Endothelial cell of hepatic sinusoid (primary cell): Measurements from ENCODE around the gene SEC24B.

ENCODE experiments used
- in situ Hi-C: cut with HindIII; loops from 2 replicates; pipeline ENCODE4 v1.10.0; 2017; ENCODE audit warnings: low sequenced_read_pairs

Gene SEC24B

DNA sequence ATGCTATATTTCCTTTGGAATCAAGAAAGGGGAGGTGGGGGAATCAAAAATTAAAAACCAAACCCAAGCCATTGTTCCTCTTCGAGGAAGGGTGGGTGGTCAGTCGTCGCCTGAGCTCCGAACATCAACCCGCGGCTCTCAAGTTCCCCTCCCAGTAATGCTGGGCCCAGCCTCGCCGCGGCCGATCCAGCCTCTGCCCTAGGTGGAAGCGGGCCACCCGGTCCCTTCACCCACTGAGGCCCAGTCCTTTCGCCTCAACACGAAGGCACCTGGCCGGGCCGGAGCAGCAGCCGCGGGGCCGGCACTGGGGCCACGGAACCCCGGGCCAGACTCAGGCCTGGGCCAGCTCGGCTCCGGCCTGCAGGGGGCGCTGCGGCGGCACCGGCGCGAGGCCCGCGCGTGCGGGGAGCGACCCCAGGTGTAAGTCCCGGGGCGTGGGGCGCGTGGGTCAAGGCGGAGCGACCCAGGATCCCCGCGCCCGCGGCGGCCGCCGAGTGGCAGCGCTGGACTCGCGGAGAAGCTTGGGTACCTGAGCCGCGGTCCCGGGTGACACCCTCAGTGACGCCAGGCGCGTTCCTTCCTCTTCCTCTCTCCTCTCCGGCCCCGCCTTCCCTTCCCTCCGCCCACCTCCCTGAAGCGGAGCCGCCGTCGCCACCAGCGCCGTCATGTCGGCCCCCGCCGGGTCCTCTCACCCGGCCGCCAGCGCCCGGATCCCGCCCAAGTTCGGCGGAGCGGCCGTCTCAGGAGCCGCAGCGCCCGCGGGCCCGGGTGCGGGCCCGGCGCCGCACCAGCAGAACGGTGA is at the start of gene SEC24B:
SEC24B (plus strand) TSS at position 611 of the 802 bp plus-strand sequence; CDS start at position 666, 55 bp downstream.
- in situ Hi-C loops, result loop anchor here (5.0 kb wide), 2 partner anchors 79 to 379 kb away; no protein-coding TSS in a partner anchor

DNA sequence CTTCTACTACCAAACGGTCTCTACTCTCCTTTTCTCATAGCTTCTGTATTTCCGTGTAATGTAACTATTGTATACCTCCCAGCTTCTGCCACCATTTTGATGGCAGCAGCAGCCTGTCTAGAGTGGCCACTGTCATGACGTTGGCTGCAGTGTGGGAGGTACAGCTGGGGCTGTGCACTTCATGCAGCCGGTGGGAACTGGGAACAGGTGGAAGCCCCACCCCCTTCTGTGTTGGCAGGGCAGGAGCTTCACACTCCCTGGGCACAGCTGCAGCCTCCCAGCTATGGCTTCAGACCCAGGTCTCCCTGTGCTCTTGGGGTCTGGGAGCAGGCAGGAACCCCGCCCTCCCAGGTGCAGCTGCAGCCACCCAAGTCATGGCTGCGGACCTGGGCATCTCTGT is 49.8 kb upstream of the SEC24B start:
- in situ Hi-C loops, result no loop called here

DNA sequence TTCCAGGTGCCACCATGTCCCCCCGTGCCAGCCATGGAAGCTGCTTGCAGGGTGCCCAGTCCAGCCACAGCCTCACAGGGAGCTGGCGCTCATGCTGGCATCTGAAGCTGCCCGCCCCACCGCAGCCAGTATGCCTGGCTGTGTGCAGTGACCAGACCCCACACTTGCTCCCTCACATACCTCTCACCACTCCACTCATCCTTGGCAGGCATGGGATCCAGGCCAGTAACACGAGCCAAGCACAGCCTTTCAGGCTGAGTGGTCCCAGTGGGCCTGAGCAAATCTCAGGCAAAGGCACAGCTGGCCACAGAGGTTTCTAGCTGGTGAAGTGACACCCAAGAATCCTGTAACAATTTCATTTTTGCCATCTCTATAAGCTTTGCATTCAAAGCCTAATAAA is 48.4 kb upstream of the SEC24B start:
- in situ Hi-C loops, result no loop called here

DNA sequence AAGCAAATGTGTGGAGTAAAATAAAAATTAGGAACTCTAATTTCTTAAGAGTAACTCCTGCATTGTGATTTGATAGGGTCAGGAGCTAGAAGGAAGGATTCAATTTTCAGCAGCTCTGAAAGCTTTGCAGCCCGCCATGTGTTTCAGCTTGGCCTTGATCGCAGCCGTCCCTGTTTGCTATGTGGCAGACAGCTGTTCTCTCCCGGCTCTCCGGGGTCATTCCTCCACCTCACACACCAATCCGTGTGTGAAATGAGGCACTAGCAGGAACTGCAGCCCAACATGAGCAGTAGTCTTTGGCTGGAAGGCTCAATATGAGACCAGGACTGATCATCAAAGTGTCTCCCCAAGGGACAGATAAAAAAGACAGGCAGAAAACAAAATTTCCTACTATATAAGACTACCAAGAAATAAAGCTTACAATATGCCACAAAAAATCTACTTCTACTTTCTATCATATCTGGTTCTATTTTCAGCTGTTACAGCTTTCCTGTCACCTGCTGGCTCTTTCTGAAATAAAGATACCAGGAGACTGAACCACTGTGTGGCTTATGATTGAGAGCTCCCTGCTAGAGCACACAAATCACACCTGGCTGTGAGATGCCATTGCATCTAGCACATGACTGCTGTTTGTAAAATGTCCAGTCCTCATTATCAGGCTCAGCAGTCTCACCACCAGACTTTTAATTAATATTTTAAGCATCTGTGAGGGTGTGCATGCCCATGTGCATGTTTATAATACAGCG is 44.1 kb upstream of the SEC24B start:
- in situ Hi-C loops, result no loop called here

DNA sequence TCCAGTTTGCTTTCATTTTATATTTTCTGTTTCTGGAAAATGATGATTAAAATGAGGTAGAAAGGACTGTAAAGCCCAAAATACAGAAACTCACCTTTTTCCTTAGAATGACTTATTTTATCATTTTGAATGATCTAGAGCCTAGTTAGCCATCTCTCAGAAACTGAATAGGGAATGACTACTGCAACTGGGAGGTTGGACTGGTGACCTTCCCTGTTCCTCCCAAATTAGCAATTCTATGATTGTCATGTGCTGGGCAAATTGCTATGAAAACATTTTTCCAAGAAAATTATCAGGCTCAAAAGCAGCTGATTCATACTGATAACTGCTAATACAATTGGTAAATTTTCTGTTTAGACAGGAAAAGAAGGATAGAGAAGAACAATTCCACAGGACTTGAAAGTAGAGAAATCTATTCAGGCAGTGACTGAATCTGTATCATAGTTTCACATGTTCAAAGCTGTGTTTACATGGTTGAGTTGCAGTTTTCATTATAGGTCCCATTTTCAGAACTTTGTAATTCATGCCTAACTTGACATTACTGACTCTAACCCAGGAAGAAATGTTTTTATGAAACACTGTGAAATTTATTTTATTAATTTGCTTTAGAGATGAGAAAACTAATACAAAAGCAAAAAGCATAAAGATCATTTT is 43.4 kb upstream of the SEC24B start:
- in situ Hi-C loops, result no loop called here

DNA sequence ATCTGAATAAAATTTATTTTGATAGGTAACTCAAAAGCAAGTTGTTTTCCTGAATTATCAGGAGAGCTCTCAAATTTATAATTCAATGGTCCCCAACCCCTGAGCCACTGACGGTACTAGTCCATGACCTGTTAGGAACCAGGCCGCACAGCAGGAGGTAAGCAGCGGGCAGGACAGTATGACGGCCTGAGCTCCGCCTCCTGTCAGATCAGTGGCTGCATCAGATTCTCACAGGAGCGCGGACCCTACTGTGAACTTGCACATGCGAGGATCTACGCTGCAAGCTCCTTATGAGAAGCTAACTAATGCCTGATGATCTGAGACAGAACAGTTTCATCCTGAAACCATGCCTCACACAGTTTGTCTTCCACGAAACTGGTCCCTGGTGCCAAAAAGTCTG is 37.9 kb upstream of the SEC24B start:
- in situ Hi-C loops, result no loop called here

DNA sequence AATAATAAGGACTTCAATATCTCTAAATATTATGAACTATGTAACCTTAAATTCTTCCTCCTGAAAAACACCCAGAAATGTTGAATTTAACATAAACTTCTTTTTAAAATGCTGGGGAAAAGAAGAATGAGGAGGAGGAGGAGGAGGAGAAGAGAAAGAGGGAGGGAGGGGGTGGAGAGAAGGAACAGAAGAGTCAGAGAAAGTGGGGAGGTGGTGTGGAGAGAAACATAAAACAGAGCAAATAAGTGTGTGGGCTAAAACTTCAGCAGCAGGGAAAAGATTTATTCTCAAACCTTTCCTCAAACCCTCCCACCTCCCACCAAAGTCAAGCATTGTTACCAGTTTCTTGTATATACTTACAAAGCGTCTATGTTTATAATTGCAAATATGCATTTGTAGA is 34.7 kb upstream of the SEC24B start:
- in situ Hi-C loops, result no loop called here

DNA sequence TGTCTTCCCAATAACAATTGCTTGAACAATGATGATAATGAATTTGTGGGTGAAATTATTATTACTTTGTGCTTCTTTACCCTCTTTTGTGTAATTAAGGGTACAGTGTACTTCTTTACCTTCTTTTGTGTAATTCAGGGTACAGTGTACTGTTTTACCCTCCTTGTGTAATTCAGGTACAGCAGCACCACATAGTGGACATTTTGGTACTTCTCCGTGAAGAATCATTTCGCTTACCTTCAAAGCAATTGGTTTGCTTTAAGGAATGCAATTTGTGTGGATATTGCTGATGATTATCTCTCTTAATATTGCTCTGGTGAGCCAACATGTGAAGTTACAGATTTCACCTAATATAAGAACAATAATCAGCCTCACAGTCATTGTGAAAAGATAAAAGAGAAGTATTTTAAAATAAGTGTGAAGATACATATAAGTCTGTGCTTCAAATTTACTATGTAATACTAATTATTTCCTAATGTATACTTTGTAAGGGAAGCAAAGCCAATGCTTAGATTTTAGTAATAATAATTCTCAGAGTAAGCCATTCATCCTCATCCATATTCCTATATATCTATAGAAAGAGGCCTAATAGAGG is 27.2 kb upstream of the SEC24B start:
- in situ Hi-C loops, result no loop called here

DNA sequence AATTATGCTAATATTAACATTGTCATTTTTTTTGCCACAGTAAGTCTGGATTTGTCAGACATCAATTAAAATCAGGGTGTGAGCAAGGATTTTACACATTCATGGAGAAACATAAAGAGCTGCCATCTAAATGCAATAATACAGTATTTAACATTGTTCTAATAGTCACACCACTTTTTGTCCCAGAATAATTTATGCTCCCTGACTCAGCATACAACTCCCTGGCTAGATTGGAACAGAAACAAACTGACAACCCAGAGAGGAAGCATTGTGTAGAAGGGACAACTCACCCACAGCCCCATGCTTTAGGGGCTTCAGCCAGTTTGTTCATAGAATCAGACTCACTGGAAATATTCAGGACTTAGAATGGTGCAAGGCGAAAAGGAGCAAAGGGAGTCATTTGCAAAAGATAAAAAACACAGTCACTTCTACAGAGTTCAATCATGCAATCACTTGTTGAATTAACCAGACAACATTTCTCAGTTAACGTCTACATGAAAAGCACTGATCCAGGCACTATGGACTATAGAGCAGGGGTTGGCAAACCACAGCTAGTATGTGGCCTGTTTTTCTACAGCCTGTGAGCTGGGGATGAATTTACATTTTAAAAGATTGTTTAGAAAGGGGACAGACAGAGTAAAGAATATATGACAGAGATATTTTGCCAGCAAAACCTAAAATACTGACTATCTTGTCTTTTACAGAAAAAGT is 26.4 kb upstream of the SEC24B start:
- in situ Hi-C loops, result no loop called here

DNA sequence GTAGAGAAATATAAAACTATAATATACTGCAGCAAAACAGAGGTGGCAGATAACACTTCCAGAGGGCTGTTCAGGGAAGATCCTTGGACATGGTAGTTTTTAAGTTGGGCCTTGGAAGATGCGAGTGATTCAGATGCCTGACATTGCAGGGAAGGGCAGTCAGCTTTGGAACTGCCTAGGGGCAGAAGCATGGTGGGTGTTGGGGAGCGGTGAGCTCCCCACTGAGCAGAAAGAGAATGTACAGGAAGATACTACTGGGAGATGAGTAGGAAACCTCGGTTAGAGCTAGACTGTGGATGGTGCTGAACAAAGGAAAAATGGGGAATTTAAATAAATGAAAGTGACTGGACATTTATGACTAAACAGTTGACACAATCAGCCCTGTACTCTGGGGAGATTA is 24.9 kb upstream of the SEC24B start:
- in situ Hi-C loops, result no loop called here

DNA sequence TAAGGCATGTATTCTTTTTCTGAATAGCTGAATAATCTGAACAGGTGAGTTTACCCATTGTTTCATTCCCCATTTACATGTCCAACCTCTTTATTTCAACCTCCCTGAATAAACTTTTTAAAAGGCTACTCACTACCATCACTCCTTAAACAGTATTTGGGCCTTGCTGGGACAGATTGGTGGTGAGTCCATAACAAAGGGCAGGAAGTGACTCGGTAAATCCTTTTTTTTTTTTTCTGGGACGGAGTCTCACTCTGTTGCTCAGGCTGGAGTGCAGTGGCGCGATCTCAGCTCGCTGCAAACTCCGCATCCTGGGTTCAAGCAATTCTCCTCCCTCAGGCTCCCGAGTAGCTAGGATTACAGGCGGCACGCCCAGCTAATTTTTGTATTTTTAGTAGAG is 23.4 kb upstream of the SEC24B start:
- in situ Hi-C loops, result no loop called here

DNA sequence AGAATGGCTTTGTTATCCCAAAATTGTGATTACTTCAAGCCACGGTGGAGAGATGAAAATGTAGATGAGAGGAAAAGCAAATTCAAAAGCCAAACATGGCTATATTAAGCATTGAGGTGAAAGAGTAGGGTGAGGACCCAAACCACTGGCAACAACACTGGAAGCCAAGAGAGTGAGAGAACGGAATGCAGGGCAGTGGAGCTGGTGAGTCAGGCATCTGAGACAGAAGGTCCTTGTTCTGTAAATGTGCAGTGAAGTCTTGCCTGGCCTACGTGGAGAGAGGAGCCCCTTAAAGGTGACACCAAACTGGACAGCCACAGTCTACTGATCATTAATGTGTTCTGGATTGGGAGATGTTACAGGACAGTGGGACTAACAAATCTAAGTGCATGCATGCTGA is 22.8 kb upstream of the SEC24B start:
- in situ Hi-C loops, result no loop called here

DNA sequence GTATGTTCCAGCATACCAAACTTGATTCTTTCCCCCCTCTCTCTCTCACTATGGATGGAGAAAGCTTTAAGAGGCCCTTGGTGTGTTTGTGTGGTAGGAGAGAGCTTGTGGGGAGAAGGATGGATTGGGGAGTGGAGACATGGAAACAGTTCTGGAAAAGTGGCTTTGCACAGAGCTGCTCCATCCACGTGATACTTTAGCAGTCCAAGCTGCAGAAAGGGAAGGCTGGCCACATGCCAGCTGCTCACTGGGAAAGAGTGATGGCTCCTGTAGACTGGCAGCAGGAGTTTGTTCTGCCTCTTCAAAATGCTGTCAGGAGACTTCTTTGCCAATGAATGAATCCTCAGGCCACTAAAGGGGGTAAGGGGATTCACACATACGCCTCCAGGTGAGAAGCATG is 21.7 kb upstream of the SEC24B start:
- in situ Hi-C loops, result no loop called here

DNA sequence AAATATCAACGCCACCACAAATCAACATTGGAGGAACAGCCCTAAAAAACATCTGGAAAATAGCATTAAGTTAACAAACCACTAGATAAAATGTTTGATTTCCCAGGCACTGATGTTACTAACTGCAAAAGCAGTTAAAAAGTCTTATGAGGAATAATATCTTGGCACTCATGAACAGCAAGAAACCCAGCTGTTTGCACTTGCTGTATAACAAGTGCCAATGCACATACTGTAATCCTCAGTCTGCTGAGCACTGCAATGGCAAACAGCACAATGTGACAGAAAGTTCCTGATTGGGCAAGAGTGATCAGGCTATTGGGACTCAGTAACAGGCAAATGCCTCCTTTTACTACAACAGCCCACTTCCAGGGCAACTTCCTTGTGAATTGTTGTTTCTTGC is 20.8 kb upstream of the SEC24B start:
- in situ Hi-C loops, result no loop called here

DNA sequence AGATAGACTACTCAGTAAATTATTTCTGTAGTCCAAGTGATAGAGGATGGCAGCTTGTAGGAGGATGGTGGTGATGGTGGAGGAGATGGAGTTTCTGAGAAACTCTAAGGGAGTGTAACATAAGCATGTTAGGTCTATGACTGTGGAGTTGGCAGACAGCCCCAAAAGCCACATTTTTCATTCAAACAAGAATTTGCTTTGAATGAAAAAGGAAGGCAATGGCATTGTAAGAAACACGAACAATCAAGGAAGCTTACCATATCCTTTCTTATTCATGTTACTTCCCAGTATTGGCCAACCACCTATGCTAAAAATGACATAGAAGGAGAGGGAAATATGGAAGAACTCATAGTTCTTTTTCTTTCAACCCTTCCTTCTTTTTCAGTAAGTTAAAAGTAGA is 18.7 kb upstream of the SEC24B start:
- in situ Hi-C loops, result no loop called here

DNA sequence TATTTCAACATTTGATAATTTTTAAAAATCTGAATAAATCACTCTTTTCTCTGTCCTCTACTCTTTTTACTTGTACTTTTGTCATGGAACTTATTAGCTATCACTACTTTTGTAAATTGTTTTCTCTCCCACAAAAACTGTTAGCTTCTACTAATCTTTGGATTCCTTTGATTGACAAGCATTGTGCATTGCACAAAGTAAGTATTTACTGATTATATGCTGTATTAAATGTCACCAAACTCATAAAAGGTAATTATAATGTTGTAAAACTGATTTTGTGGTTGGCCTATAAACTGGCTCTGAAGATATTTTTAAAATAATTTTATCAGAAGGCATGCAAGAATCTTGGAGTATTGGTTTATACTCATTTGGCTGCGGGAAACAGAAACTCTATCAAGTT is 15.0 kb upstream of the SEC24B start:
- in situ Hi-C loops, result no loop called here

DNA sequence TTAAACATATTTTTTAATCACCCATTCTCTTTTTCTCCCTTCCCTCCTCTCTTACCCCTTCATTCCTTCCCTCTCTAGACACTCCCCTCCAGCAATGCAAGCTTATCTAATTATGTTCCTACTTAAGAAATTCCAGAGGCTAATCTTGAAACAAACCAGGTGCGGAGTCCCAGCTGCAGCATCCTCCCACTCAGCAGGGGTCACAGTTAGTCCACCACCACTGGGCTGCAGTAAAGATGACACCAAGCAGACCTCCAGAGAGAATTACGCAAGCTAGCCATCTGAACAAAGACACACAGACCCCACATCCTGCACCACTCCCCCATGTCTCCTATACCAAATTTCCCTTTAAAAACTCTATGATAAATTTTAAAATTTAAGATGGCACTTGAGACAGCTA is 13.9 kb upstream of the SEC24B start:
- in situ Hi-C loops, result no loop called here

DNA sequence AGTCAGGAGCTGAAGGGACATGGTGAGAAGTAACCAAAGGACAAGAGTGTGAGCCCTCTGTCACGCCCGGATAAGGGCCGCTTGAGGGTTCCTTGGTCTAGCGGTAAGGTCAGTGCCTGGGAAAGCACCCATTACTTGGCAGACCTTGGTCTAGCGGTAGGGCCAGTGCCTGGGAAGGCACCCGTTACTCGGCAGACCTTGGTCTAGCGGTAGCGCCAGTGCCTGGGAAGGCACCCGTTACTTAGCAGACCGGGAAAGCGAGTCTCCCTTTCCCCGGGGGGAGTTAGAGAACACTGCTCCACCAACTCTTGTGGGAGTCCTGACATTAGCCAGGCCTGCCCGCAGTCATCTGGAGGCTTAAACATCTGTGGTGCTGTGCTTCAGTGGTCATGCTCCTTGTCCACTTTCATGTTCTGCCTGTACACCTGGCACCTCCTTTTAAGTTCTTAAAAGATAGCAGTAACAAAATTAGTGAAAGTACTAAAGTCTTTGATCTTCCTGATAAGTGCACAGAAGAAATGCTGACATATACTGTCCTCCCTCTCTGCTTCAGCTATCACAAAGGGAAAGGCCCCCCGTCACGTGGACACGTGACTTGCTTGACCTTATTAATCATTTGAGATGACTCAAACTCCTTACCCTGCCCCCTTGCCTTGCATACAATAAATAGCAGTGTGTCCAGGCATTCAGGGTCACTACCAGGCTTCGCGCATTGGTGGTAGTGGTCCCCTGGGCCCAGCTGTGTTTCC is 9.3 kb upstream of the SEC24B start:
- in situ Hi-C loops, result no loop called here

DNA sequence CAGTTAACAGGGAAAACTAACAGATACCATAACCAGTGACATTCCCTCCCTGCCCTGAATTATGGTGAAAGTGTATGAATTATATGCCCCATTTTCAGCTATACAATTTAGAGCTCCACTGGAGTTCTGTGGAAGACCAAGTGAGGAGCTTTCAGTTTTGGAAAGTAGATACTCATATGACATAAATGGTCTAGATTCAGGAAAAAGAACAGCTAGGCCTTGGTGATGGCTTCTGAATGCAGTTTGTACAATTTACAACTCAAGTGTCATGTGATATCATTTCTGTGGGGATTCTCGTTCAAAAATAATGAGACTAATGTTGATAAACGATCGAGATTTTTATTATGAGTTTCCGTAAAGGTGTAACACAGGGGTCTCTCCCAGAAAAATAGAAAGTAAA is 8.2 kb upstream of the SEC24B start:
- in situ Hi-C loops, result no loop called here

DNA sequence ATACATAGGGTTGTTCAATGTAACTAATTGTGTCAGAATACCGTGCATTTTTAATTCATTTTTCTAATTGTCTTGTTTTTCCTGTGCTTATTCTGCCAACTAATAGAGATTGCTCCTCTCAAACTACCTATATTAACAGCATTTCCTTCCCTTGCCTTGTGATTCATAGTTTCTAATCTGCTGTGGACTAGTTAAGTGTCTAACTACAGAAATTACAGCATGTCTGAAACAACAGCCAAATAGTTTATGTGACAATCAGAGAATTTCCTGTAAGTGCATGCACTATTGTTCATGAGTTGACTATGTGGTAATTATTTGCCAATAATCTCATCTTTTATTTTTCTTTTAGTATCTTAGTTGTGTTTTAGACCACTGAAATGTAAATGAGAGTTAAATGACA is 4.1 kb upstream of the SEC24B start:
- in situ Hi-C loops, result no loop called here
